ENCODE data around the gene NTRK3.

The NTRK3 gene

GRCh38 chr15:88204584-88204983 lies 52.0 kb downstream of the NTRK3 start:
- 80% methylated on average over 1 of the region's 4 CpGs; no CpG with 5 or more reads in 1 of the 2 experiments for WGBS, 2 experiments (ENCODE audit: insufficient coverage in 2 of 2)
- no peaks in the 10 kb centered on the region for H3K9me3 ChIP-seq (ENCODE audit: control insufficient read depth, low read length)
- no peak overlapping the region for H3K4me3 ChIP-seq (ENCODE audit: extremely low read depth, insufficient read depth, low read length, poor library complexity, severe bottlenecking)
- no peaks in the 10 kb centered on the region for H3K36me3 ChIP-seq (ENCODE audit: control insufficient read depth, insufficient read depth, low read length)
- no peaks in the 10 kb centered on the region for H3K4me1 ChIP-seq (ENCODE audit: control insufficient read depth, insufficient read depth, low read length, poor library complexity, severe bottlenecking)
- H3K27ac ChIP-seq (ENCODE audit: low read depth, low read length, severe bottlenecking) = no peak overlapping the region

GRCh38 chr15:88202231-88202630 lies 54.3 kb downstream of the NTRK3 start:
- Histone ChIP-seq H3K4me1 (ENCODE audit: control insufficient read depth, insufficient read depth, low read length, poor library complexity, severe bottlenecking) (no peaks in the 10 kb centered on the region), H3K9me3 (ENCODE audit: control insufficient read depth, low read length) (no peaks in the 10 kb centered on the region), H3K27ac (ENCODE audit: low read depth, low read length, severe bottlenecking) (no peak overlapping the region), H3K36me3 (ENCODE audit: control insufficient read depth, insufficient read depth, low read length) (no peaks in the 10 kb centered on the region), H3K4me3 (ENCODE audit: extremely low read depth, insufficient read depth, low read length, poor library complexity, severe bottlenecking) (no peak overlapping the region)
- 84 to 96% methylated on average over 4 of the region's 4 CpGs for WGBS, 2 experiments (ENCODE audit: insufficient coverage in 2 of 2)

- 83 to 88% methylated on average over 2 of the region's 3 CpGs for WGBS, 2 experiments (ENCODE audit: insufficient coverage in 2 of 2)
- Histone ChIP-seq H3K9me3 (ENCODE audit: control insufficient read depth, low read length) (no peaks in the 10 kb centered on the region), H3K4me3 (ENCODE audit: extremely low read depth, insufficient read depth, low read length, poor library complexity, severe bottlenecking) (no peak overlapping the region), H3K4me1 (ENCODE audit: control insufficient read depth, insufficient read depth, low read length, poor library complexity, severe bottlenecking) (no peaks in the 10 kb centered on the region), H3K27ac (ENCODE audit: low read depth, low read length, severe bottlenecking) (no peak overlapping the region), H3K36me3 (ENCODE audit: control insufficient read depth, insufficient read depth, low read length) (no peaks in the 10 kb centered on the region)
These were observed 55.3 kb downstream of the NTRK3 start for GRCh38 chr15:88201207-88201606.

- H3K9me3 ChIP-seq (ENCODE audit: control insufficient read depth, low read length) = no peaks in the 10 kb centered on the region
- no peak overlapping the region for H3K4me3 ChIP-seq (ENCODE audit: extremely low read depth, insufficient read depth, low read length, poor library complexity, severe bottlenecking)
- no peaks in the 10 kb centered on the region for H3K36me3 ChIP-seq (ENCODE audit: control insufficient read depth, insufficient read depth, low read length)
- no peak overlapping the region for H3K27ac ChIP-seq (ENCODE audit: low read depth, low read length, severe bottlenecking)
- H3K4me1 ChIP-seq (ENCODE audit: control insufficient read depth, insufficient read depth, low read length, poor library complexity, severe bottlenecking) = no peaks in the 10 kb centered on the region
These were observed 59.6 kb downstream of the NTRK3 start for GRCh38 chr15:88196961-88197360.

- Histone ChIP-seq H3K4me3 (ENCODE audit: extremely low read depth, insufficient read depth, low read length, poor library complexity, severe bottlenecking) (no peak overlapping the region), H3K27ac (ENCODE audit: low read depth, low read length, severe bottlenecking) (no peak overlapping the region), H3K36me3 (ENCODE audit: control insufficient read depth, insufficient read depth, low read length) (no peaks in the 10 kb centered on the region), H3K9me3 (ENCODE audit: control insufficient read depth, low read length) (no peaks in the 10 kb centered on the region), H3K4me1 (ENCODE audit: control insufficient read depth, insufficient read depth, low read length, poor library complexity, severe bottlenecking) (no peaks in the 10 kb centered on the region)
- WGBS, 2 experiments (ENCODE audit: insufficient coverage in 2 of 2) = 69 to 85% methylated on average over 4 of the region's 4 CpGs
These were observed 62.4 kb downstream of the NTRK3 start for GRCh38 chr15:88194162-88194561.

GRCh38 chr15:88193415-88193814 lies 63.1 kb downstream of the NTRK3 start:
- Histone ChIP-seq H3K36me3 (ENCODE audit: control insufficient read depth, insufficient read depth, low read length) (no peaks in the 10 kb centered on the region), H3K9me3 (ENCODE audit: control insufficient read depth, low read length) (no peaks in the 10 kb centered on the region), H3K4me3 (ENCODE audit: extremely low read depth, insufficient read depth, low read length, poor library complexity, severe bottlenecking) (no peak overlapping the region), H3K4me1 (ENCODE audit: control insufficient read depth, insufficient read depth, low read length, poor library complexity, severe bottlenecking) (no peaks in the 10 kb centered on the region), H3K27ac (ENCODE audit: low read depth, low read length, severe bottlenecking) (no peak overlapping the region)
- WGBS, 2 experiments (ENCODE audit: insufficient coverage in 2 of 2) = 59 to 74% methylated on average over 3 to 4 of the region's 4 CpGs

- 93 to 96% methylated on average over 10 of the region's 10 CpGs for WGBS, 2 experiments (ENCODE audit: insufficient coverage in 2 of 2)
These were observed 64.8 kb downstream of the NTRK3 start for GRCh38 chr15:88191812-88192165.

GRCh38 chr15:88190232-88190631 lies 66.3 kb downstream of the NTRK3 start:
- 86 to 92% methylated on average over 3 of the region's 3 CpGs for WGBS, 2 experiments (ENCODE audit: insufficient coverage in 2 of 2)
- H3K36me3 ChIP-seq (ENCODE audit: control insufficient read depth, insufficient read depth, low read length) = no peaks in the 10 kb centered on the region
- no peaks in the 10 kb centered on the region for H3K4me1 ChIP-seq (ENCODE audit: control insufficient read depth, insufficient read depth, low read length, poor library complexity, severe bottlenecking)
- no peaks in the 10 kb centered on the region for H3K9me3 ChIP-seq (ENCODE audit: control insufficient read depth, low read length)
- no peak overlapping the region for H3K4me3 ChIP-seq (ENCODE audit: extremely low read depth, insufficient read depth, low read length, poor library complexity, severe bottlenecking)
- H3K27ac ChIP-seq (ENCODE audit: low read depth, low read length, severe bottlenecking) = no peak overlapping the region

More at GRCh38 chr15:88191812-88192165, 64.8 kb downstream of the NTRK3 start:
- Histone ChIP-seq H3K4me1 (ENCODE audit: control insufficient read depth, insufficient read depth, low read length, poor library complexity, severe bottlenecking) (no peaks in the 10 kb centered on the region), H3K27ac (ENCODE audit: low read depth, low read length, severe bottlenecking) (no peak overlapping the region), H3K36me3 (ENCODE audit: control insufficient read depth, insufficient read depth, low read length) (no peaks in the 10 kb centered on the region), H3K4me3 (ENCODE audit: extremely low read depth, insufficient read depth, low read length, poor library complexity, severe bottlenecking) (no peak overlapping the region), H3K9me3 (ENCODE audit: control insufficient read depth, low read length) (no peaks in the 10 kb centered on the region)

GRCh38 chr15:88188300-88188699 lies 68.2 kb downstream of the NTRK3 start:
- no CpG with 5 or more reads among the region's 2 CpGs for WGBS, 2 experiments (ENCODE audit: insufficient coverage in 2 of 2)
- Histone ChIP-seq H3K9me3 (ENCODE audit: control insufficient read depth, low read length) (no peaks in the 10 kb centered on the region), H3K4me1 (ENCODE audit: control insufficient read depth, insufficient read depth, low read length, poor library complexity, severe bottlenecking) (no peaks in the 10 kb centered on the region)

GRCh38 chr15:88187195-88187594 lies 69.3 kb downstream of the NTRK3 start:
- 87 to 100% methylated on average over 3 to 4 of the region's 5 CpGs for WGBS, 2 experiments (ENCODE audit: insufficient coverage in 2 of 2)
- Histone ChIP-seq H3K27ac (ENCODE audit: low read depth, low read length, severe bottlenecking) (no peak overlapping the region), H3K4me1 (ENCODE audit: control insufficient read depth, insufficient read depth, low read length, poor library complexity, severe bottlenecking) (no peaks in the 10 kb centered on the region), H3K4me3 (ENCODE audit: extremely low read depth, insufficient read depth, low read length, poor library complexity, severe bottlenecking) (no peak overlapping the region), H3K9me3 (ENCODE audit: control insufficient read depth, low read length) (no peaks in the 10 kb centered on the region), H3K36me3 (ENCODE audit: control insufficient read depth, insufficient read depth, low read length) (no peaks in the 10 kb centered on the region)

More at GRCh38 chr15:88188300-88188699, 68.2 kb downstream of the NTRK3 start:
- Histone ChIP-seq H3K27ac (ENCODE audit: low read depth, low read length, severe bottlenecking) (no peak overlapping the region), H3K4me3 (ENCODE audit: extremely low read depth, insufficient read depth, low read length, poor library complexity, severe bottlenecking) (no peak overlapping the region), H3K36me3 (ENCODE audit: control insufficient read depth, insufficient read depth, low read length) (no peaks in the 10 kb centered on the region)

GRCh38 chr15:88185584-88185983 lies 71.0 kb downstream of the NTRK3 start:
- Histone ChIP-seq H3K9me3 (ENCODE audit: control insufficient read depth, low read length) (no peaks in the 10 kb centered on the region), H3K27ac (ENCODE audit: low read depth, low read length, severe bottlenecking) (no peak overlapping the region), H3K4me1 (ENCODE audit: control insufficient read depth, insufficient read depth, low read length, poor library complexity, severe bottlenecking) (no peaks in the 10 kb centered on the region), H3K36me3 (ENCODE audit: control insufficient read depth, insufficient read depth, low read length) (no peaks in the 10 kb centered on the region), H3K4me3 (ENCODE audit: extremely low read depth, insufficient read depth, low read length, poor library complexity, severe bottlenecking) (no peak overlapping the region)
- 85 to 88% methylated on average over 3 of the region's 3 CpGs for WGBS, 2 experiments (ENCODE audit: insufficient coverage in 2 of 2)

GRCh38 chr15:88181613-88182012 lies 74.9 kb downstream of the NTRK3 start:
- Histone ChIP-seq H3K4me3 (ENCODE audit: extremely low read depth, insufficient read depth, low read length, poor library complexity, severe bottlenecking) (no peak overlapping the region), H3K4me1 (ENCODE audit: control insufficient read depth, insufficient read depth, low read length, poor library complexity, severe bottlenecking) (no peaks in the 10 kb centered on the region), H3K9me3 (ENCODE audit: control insufficient read depth, low read length) (no peaks in the 10 kb centered on the region), H3K27ac (ENCODE audit: low read depth, low read length, severe bottlenecking) (no peak overlapping the region), H3K36me3 (ENCODE audit: control insufficient read depth, insufficient read depth, low read length) (no peaks in the 10 kb centered on the region)
- 93 to 96% methylated on average over 4 of the region's 6 CpGs for WGBS, 2 experiments (ENCODE audit: insufficient coverage in 2 of 2)

All from mesodermal cell (in vitro differentiated cells).